ENCODE measurements around the gene RSAD1. TPM values are rescaled to one million over a fixed set of nuclear protein-coding genes. Genes with fewer than 3 reads are reported as not detected.

Gene RSAD1
- total and polyA plus RNA-seq, 10 of the 15 experiments (the other 5 are each of a cell fraction or from before 2014, with no cell fraction given), result 2.5 to 28.1 (median 22.6) TPM

GRCh38 chr17:50430821-50431618, 47.6 kb upstream of the RSAD1 start (continued):
- TF ChIP-seq ZNF592 (IDR thresholded peaks at IDR 0.05), result no peak
- no peak for TF ChIP-seq USF1 (IDR thresholded peaks at IDR 0.05; ENCODE audit: borderline replicate concordance, extremely low read length, insufficient read depth, low read depth, low read length)
- no peak for TF ChIP-seq TCF12 (IDR thresholded peaks at IDR 0.05; ENCODE audit: low read depth, low read length)
- no peak for TF ChIP-seq STAT3 (IDR thresholded peaks at IDR 0.05; ENCODE audit: low read depth, low read length)
- TF ChIP-seq SRF (IDR thresholded peaks at IDR 0.05; ENCODE audit: low read depth in 2 of 2, low read length in 2 of 2), result no peak
- TF ChIP-seq ETV6 (conservative IDR thresholded peaks at IDR 0.05 in 1 of 2, IDR thresholded peaks at IDR 0.05 in 1 of 2; ENCODE audit: borderline replicate concordance in 1 of 2, low read depth in 1 of 2), result no peak
- TF ChIP-seq SREBF2 (IDR thresholded peaks at IDR 0.05; ENCODE audit: low read length), result no peak
- no peak for TF ChIP-seq ESRRA (IDR thresholded peaks at IDR 0.05; ENCODE audit: low read length)
- no peak for TF ChIP-seq CREM (IDR thresholded peaks at IDR 0.05; ENCODE audit: low read depth)
- TF ChIP-seq MEF2A (IDR thresholded peaks at IDR 0.05; ENCODE audit: insufficient read depth, low read depth, low read length), result no peak
- no peak for TF ChIP-seq RELB (IDR thresholded peaks at IDR 0.05; ENCODE audit: low read depth)
- no peak for TF ChIP-seq SIN3A (IDR thresholded peaks at IDR 0.05; ENCODE audit: low read depth, low read length)

Measured in GM12878 (cell line).